Measurements from ENCODE around the gene CTSW. TPM values are rescaled to one million over a fixed set of nuclear protein-coding genes. Genes with fewer than 3 reads are reported as not detected.
A peak's percentile ranks its signal among the peaks of the same experiment; 100 is the strongest.

The CTSW gene
- total RNA-seq, 2 donors from 2014 or later, result 2.2 to 16.8 TPM

- Mint-ChIP-seq H3K9me3 (no peaks in the 10 kb centered on the region), H3K36me3 (peaks cover 0 to 12% of the 10 kb centered on the region in 2 donors), H3K27ac (peak overlapping the region in 1 of 2 donors; percentile 82)
- ATAC-seq (no peak), DNase-seq (ENCODE audit: low spot score in 2 of 2) (no peak)
These were observed 7.7 kb upstream of the CTSW start for GRCh38 chr11:65871811-65872548.

- Mint-ChIP-seq H3K9me3 (no peaks in the 10 kb centered on the region), H3K36me3 (peaks cover 0 to 5% of the 10 kb centered on the region in 2 donors), H3K27ac (peak within 1 kb of the TSS; percentile 85 to 95)
- DNase-seq (ENCODE audit: low spot score in 2 of 2) (no peak), ATAC-seq (peak in 1 of 2 donors; percentile 1)
These were observed 6.9 kb upstream of the CTSW start, which contains the start of gene EFEMP2 for GRCh38 chr11:65872586-65873317. Gene EFEMP2, minus strand, starts transcription at chr11:65872800. Its CDS starts 446 bp downstream, at chr11:65872354.

- DNase-seq (ENCODE audit: low spot score in 2 of 2) (peak; percentile 97 to 100), ATAC-seq (peak; percentile 90 to 94)
- H3K9me3 Mint-ChIP-seq, result no peaks in the 10 kb centered on the region
- peak overlapping the region; percentile 85 to 95 for H3K27ac Mint-ChIP-seq
- H3K36me3 Mint-ChIP-seq, result peaks cover 0 to 5% of the 10 kb centered on the region in 2 donors
These were observed 6.1 kb upstream of the CTSW start for GRCh38 chr11:65873318-65874156.

- DNase-seq (ENCODE audit: low spot score in 2 of 2) (no peak), ATAC-seq (no peak)
- Mint-ChIP-seq H3K27ac (peak overlapping the region in 1 of 2 donors; percentile 84), H3K36me3 (peaks cover 6 to 8% of the 10 kb centered on the region in 2 donors), H3K9me3 (no peaks in the 10 kb centered on the region)
These were observed 390 bp downstream of the CTSW start for GRCh38 chr11:65880027-65880426.

- Mint-ChIP-seq H3K9me3 (no peaks in the 10 kb centered on the region), H3K36me3 (peaks cover 6 to 8% of the 10 kb centered on the region in 2 donors), H3K27ac (peak overlapping the region; percentile 36 to 84)
- DNase-seq (ENCODE audit: low spot score in 2 of 2), result peak in 1 of 2 donors; percentile 78
- ATAC-seq, result peak in 1 of 2 donors; percentile 73
These were observed 1.3 kb downstream of the CTSW start for GRCh38 chr11:65880844-65881421.

- ATAC-seq (no peak), DNase-seq (ENCODE audit: low spot score in 2 of 2) (no peak)
- H3K27ac Mint-ChIP-seq, result no peak overlapping the region
- H3K9me3 Mint-ChIP-seq, result no peaks in the 10 kb centered on the region
- H3K36me3 Mint-ChIP-seq, result peaks cover 6 to 15% of the 10 kb centered on the region in 2 donors
These were observed 2.8 kb downstream of the CTSW start for GRCh38 chr11:65882120-65883057.

DNA sequence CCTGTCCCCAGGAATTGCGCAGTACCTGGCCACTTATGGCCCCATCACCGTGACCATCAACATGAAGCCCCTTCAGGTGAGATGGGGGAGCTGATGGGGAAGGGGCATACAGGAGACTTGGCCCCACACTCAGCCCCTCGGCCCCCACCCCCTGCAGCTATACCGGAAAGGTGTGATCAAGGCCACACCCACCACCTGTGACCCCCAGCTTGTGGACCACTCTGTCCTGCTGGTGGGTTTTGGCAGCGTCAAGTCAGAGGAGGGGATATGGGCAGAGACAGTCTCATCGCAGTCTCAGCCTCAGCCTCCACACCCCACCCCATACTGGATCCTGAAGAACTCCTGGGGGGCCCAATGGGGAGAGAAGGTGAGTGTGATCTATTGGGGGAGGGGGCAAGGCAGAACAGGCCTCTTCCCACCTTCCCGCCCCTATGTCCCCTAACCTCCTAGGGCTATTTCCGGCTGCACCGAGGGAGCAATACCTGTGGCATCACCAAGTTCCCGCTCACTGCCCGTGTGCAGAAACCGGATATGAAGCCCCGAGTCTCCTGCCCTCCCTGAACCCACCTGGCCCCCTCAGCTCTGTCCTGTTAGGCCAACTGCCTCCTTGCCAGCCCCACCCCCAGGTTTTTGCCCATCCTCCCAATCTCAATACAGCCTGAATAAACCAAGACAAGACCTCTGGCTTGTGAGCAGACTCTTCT is 3.6 kb downstream of the CTSW start:
- H3K36me3 Mint-ChIP-seq, result peaks cover 9 to 15% of the 10 kb centered on the region in 2 donors
- DNase-seq (ENCODE audit: low spot score in 2 of 2) (no peak), ATAC-seq (no peak)
- H3K27ac Mint-ChIP-seq, result no peak overlapping the region
- no peaks in the 10 kb centered on the region for H3K9me3 Mint-ChIP-seq

DNA sequence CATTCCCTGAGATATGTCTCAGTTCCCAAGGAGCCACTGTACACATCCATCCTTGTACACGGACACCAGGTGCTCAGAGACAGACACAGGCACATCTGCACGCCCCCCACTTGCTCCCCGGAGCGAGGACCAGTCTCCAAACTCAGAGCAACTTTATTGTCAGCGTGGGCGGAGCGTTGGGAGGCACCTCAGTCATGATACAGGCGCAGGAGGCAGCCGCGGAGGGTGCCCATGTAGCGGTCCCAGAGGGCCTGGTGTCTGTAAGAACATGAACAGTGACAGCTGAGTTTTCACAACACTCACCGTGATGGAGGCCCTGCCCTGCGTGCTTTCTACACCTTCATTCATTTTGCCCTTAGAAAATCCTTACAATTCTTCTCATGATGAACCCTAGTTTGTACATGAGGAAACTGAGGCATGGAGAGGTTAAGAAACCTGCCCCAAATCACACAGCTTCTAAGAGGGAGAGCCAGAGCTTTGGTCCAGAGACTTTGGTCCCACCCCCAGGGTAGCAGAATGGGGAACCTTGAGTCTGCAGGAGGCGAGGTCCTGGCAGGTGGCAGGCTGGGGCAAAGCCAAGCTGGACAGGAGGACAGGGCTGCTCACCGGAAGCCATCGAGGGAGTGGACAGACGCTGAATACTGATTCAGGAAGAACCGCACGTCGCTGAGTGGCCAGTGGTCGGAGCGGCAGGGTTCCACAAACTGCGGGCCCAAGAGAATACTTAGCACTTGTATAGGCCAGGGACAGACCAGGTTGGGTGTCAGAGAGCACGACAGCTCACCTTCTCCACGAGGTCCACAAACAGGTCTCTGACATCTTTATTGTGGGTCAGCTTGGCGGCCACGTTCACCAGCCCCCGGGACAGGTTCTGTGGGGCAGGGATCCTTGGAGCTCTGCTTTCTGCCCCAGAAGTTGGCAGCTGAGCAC is 4.4 kb downstream of the CTSW start:
- Mint-ChIP-seq H3K9me3 (no peaks in the 10 kb centered on the region), H3K27ac (peak overlapping the region; percentile 0 to 90), H3K36me3 (peaks cover 12 to 15% of the 10 kb centered on the region in 2 donors)
- no peak for DNase-seq (ENCODE audit: low spot score in 2 of 2)
- no peak for ATAC-seq

GRCh38 chr11:65884716-65885092 is 5.1 kb downstream of the CTSW start:
- H3K9me3 Mint-ChIP-seq, result no peaks in the 10 kb centered on the region
- H3K36me3 Mint-ChIP-seq, result peaks cover 12 to 15% of the 10 kb centered on the region in 2 donors
- DNase-seq (ENCODE audit: low spot score in 2 of 2) (peak; percentile 79 to 89), ATAC-seq (peak; percentile 39 to 55)
- peak overlapping the region; percentile 0 to 90 for H3K27ac Mint-ChIP-seq

- DNase-seq (ENCODE audit: low spot score in 2 of 2), result no peak
- peak overlapping the region in 1 of 2 donors; percentile 65 for H3K27ac Mint-ChIP-seq
- H3K9me3 Mint-ChIP-seq, result no peaks in the 10 kb centered on the region
- H3K36me3 Mint-ChIP-seq, result peaks cover 12 to 15% of the 10 kb centered on the region in 2 donors
- no peak for ATAC-seq
These were observed 5.6 kb downstream of the CTSW start for GRCh38 chr11:65885231-65885630.

DNA sequence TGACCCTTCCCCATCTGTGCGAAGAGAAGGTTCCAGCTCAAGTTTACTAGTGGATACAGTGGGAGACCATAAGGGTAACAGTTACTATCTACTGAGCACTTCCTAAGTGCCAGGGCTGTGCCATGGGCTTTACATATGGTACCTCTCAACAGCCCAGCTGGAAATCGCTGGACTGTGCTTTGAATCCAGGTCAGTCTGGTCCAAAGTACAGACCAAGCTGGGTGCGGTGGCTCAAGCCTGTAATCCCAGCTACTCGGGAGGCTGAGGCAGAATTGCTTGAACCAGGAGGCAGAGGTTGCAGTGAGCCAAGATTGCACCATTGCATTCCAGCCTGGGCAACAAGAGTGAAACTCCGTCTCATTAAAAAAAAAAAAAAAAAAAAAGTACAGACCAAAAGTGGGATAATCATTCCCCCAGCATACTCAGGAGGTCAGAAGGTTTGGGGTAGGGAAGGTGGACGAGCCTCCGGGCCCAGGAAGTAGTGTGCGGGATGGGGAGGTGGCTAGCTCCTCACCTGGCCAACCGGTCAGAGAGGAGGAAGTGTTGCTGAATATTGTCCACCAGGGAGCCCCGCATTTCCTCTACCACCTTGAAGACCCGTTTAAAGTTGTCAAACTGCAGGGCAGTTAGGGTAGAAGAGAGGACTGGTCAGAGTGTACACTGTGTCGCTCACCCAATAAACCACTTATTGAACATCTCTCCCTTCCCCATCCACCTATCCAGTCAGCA is 6.3 kb downstream of the CTSW start:
- Mint-ChIP-seq H3K36me3 (peaks cover 12 to 15% of the 10 kb centered on the region in 2 donors), H3K9me3 (no peaks in the 10 kb centered on the region), H3K27ac (no peak overlapping the region)
- no peak for DNase-seq (ENCODE audit: low spot score in 2 of 2)
- ATAC-seq, result no peak

- peaks cover 13 to 17% of the 10 kb centered on the region in 2 donors for H3K36me3 Mint-ChIP-seq
These were observed 7.4 kb downstream of the CTSW start for GRCh38 chr11:65886826-65887722.

More at GRCh38 chr11:65886826-65887722, 7.4 kb downstream of the CTSW start:
- H3K9me3 Mint-ChIP-seq, result no peaks in the 10 kb centered on the region
- H3K27ac Mint-ChIP-seq, result peak overlapping the region; percentile 97 to 98
- no peak for ATAC-seq
- DNase-seq (ENCODE audit: low spot score in 2 of 2), result no peak

Measured in activated naive CD4-positive, alpha-beta T cell treated with anti-CD3 and anti-CD28 coated beads, Interleukin-2, amount 50 U/mL, for 72 hours (primary cell).